Right ventricle myocardium inferior (tissue), 1 donor: ENCODE measurements around the gene ARHGAP6. TPM values are rescaled to one million over a fixed set of nuclear protein-coding genes. Genes with fewer than 3 reads are reported as not detected.

Source experiments
- ATAC-seq: fragments of 200-7000 bp; cut with Tn5 transposase; one replicate; pipeline ENCODE4 v1.9.1; 2020; ENCODE audit warnings: mild to moderate bottlenecking, moderate library complexity
- DNase-seq: peaks from one replicate; pipeline ENCODE4 v3.0.0; 2021; ENCODE audit errors: missing footprints
- intact Hi-C: fragments of 100-400 bp; cut with DNase I; formaldehyde crosslinking; loops from one replicate; pipeline ENCODE4 v1.11.0; 2022
- total RNA-seq: library from RNA; stranded (reverse); fragmentation: NEBNext Ultra II Directional; extraction: Animal tissue kit (Norgen Biotek cat#: 25700); gene quantifications from one replicate; pipeline ENCODE4 v1.2.1, GENCODE V29; 2021
- donor health status: DM: no; HTN: yes; CAD: no; lungs with severe emphysema.

The ARHGAP6 gene
- total RNA-seq, 1 donor from 2014 or later, result 3.8 TPM

DNA sequence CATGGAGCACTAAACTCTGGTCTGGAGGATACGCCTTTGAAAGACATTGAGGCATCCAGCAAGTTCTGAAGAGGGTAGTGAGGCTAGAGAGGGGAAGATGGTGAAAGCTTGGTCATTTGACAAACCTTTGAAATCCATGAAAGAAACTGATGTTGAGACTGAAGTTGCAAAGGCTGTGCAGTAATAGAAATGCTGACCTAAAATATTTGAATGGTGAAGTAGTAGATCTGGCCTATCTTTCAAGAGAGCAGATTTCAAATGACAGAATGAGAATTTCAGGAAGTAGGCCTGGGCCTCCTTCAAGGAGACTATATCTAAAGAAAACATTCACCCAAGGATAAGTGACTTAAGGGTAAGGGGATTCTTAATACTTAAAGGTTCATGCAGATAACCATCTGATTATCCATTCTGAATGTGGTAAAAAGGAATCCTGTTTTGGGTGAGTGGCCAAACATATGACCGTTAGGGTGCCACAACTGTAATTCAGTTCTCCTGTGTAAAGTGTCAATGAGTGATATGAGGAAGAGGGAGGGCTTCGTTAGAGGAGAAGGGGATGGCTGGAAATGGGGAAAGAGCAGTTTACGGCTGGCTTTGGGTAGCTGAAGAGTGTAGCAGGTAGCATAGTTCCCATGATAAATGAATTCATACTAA, 310.3 kb downstream of the ARHGAP6 start:
- no peak for ATAC-seq
- intact Hi-C loops, result no loop called here
- DNase-seq, result no peak

DNA sequence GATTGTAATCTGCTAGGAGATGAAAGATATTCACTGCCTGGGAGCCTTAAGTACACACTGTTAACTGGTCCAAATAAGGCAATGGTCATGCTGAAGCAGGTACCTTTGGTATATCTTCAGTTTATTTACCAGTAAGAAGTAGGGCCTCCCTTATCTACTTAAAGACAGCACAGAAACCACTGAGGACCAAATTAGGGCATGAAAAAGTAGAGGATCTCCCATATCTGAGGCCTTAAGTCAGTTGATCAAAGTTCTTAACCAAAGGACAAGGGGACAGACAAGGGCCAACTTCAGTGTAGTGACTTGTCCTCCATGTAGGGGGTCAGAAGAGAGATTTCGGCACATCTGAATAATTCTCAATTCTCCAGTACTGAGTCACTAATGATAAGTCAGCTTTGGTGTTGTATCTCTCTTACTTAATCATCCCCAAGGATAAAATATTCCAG, 313.4 kb downstream of the ARHGAP6 start:
- intact Hi-C loops, result no loop called here
- ATAC-seq (no peak), DNase-seq (no peak)

DNA sequence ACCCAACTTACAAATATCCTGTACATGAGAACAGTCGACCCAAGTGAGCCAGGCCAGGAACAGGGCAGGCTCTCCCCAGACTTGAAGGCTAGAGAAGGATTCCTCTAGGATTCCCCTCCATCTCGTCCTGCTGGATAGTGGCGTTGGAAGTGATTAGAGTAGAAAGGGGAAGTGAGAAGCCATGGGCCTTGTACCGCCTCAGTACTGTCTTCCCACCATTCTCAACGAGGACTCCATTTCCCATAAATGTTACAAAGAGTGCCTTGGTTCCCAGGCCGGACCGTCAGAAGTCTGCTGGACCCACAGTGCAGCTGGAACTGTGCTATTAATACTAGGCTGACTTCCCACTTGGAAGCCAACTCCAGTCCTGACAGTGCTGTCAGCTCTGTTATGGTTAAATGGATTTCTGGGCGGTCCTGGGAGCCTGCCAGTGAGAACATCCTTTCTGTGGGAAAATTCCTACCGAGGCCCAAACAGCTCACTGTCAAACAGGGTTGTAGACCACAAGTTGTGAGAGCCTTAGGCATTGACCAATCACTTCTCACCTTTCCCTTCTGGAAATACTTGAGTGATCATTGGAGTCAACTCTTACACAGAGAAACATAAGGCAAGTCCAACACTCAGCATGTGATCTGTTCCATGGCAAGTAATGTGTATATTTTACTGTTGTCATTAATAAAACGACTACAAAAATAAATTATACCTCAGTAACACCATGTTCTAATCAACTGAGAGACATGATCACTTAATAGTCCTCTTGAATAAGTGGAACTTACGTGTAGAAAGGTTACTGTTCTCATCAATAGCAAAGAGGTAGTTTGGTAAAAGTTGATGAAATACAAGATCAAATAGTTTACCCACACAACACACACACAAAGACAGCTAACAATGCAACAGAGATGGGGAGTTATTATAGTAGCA, 314.1 kb downstream of the ARHGAP6 start:
- DNase-seq (peak; percentile 68), ATAC-seq (peak; percentile 90)
- intact Hi-C loops, result no loop called here

DNA sequence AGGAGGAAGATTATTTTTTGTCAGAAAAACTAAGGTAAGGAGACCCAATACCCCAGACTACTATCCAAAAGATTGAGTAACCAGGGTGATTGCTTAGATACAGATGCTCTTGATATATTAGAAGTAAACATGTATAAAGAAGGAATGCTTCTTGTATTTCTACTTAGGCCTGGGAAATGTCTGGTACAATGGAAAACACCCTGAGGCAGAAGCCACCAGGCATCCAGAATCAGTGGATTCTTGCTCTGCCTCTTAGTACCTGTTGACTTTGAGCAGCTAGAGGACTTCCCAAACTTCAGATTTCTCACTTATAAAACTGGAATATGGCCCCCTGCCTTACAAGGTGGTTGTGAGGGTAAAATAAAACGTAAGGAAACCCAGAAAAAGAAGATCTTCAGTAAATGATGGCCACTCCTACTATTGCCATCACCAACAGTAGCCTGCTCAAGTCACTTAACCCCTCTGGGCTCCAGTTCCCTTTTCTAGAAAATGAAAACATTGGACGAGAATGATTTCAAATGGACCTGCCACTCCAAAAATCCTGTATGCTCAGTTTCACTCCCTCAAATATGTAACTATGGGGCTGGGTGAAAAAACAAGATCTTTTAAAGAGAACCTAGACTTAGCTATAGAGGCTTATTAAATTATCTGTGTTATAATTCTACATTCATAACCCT, 315.9 kb downstream of the ARHGAP6 start:
- ATAC-seq, result no peak
- no peak for DNase-seq
- intact Hi-C loops, result no loop called here

DNA sequence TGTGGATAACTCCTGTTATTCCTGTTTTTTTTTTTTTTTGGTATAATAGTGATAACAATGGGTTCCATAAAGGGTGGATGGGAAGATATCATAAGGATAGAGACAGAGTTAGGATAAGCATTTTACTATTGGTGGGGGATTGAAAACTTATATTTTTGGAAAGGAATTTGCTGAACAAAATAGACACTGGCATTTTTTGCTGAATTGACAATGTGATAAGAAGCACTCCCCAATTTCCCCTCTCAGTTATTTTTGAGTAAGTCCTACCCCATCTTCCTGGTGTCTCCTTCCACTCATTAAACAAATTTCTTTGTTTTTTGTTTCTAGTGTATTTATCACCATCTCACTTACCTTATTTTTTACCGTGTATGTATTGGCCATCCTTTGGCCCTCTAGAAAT, 316.7 kb downstream of the ARHGAP6 start:
- DNase-seq (no peak), ATAC-seq (no peak)
- intact Hi-C loops, result no loop called here

DNA sequence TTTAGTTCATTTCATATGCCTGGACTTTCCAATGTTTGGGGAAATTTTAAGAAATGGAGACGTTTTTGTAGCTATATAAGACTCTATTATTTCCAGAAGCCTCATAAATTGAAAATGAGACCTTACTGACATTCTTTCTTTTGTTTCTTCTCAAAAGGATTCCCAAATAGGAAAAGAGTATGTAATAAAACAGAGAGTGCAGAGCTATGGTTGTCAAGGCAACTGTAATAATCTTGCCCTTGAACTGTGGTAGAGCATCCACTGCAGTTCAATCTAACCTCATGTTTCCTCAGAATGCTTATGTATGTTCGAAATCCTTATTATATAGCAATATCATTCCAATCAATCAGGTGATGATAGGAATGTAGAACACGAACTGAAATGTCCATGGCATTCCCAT, 318.4 kb downstream of the ARHGAP6 start:
- no peak for ATAC-seq
- intact Hi-C loops, result no loop called here
- DNase-seq, result no peak

DNA sequence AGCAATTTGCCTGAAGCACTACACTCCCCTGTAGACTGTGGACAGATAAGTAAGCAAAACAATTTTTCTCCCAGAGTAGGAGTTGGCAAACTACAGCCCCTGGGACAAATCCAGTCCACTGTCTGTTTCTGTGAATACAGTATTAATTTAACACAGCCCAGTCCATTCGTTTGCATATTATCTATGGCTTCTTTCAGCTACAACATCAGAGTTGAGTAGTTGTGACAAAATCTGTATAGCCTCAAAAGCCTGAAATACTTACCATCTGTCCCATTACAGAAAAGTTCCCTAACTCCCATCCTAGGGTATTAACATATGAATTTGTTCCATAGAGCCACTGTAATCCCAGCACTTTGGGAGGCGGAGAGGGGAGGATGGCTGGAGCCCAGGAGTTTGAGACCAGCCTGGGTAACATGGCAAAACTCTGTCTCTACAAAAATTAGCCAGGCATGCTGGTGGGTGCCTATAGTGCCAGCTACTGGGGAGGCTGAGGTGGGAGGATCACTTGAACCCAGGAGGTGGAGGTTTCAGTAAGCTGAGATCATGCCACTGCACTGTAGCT, 319.5 kb downstream of the ARHGAP6 start:
- intact Hi-C loops, result no loop called here
- ATAC-seq, result peak; percentile 51
- DNase-seq, result no peak

DNA sequence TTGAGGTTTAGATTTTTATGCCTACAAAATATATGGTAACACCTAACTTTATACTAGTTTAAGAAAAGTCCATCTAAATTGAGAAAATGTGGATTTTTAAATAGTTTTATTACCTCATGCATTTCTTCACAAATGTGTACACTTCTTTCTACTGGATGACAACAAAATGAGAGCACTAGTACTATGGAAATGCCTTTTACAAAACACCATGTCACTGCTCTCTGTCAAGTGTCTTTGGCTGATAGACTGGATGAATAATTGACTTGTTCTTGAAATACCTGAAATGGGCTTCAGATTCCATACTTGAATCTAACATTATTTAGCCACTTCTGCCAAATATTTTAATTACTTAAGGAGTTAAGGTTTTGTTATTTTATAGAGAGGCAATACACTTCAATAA, 323.0 kb downstream of the ARHGAP6 start:
- no peak for DNase-seq
- intact Hi-C loops, result no loop called here
- ATAC-seq, result no peak

DNA sequence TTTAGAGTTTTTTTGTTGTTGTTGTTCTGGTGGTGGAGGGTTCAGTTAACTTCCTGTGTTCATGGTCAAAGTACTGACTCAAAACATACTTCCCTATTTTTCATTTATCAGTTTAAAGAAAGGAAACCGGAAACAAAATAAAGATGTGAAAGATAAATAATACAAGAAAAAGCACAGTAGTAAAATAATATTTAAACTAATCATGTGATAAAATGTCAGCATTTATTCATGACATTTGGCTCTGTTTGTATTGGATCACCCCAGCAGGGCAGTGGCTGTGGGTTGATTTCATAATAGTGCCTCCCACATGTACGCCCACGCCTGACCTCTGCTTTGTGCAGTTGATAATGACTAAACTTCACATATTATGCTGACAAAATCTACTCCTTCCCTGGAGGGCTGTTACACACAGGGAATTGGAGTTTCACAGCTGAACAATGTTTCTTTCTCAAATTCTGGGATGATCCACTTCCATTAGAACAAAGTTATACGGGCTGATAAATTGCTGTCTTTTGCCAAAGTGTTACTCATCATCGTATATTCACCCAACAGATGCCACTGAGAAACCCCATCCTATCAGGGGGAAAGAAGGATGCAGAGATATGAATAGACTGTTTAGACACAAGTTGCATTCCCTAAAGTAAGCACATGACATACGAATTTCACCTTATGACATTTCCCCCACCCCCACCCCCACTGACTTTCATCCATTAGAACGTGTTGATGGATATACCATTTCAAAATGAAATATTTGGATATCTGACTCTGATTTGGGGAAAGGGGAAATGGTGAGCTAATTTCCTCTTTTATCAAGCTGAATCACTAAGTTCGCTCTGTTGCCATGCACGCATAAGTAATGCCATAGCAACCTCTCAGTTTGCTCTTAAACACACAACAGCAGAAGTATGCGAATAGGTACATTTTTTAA, 324.2 kb downstream of the ARHGAP6 start:
- intact Hi-C loops, result no loop called here
- DNase-seq, result peak; percentile 71
- ATAC-seq, result peak; percentile 91

DNA sequence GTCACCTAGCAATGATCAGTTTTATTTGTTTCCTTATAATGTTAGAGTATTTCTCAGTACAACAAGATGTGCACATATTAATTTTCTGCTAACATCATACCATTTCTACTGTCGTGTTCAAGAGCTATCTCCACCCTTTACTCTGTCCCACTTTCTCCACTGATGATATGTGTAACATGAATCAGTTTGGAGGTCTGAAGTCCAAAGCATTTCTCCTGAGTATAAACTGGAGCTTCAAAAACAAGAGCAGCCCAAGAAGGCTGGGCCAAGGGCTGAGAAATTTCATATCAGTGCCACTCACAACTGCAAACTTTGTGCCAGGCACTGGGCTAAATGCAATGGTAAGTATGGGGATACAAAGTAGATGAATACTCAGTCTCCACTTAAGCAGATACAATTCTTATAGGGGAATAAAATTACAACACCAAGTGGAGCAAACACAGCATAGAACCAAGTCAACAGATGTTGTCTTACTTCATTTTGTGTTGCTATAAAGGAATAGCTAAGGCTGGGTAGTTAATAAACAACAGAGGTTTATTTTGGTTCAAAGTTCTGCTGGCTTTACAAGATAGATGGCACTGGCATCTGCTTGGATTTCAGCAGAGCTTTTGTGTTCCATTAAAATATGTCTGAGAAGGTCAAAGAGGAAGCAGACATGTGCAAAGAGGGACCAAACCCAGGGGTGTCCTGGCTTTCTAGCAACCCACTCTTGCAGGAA, 328.3 kb downstream of the ARHGAP6 start:
- intact Hi-C loops, result no loop called here
- DNase-seq, result no peak
- no peak for ATAC-seq

DNA sequence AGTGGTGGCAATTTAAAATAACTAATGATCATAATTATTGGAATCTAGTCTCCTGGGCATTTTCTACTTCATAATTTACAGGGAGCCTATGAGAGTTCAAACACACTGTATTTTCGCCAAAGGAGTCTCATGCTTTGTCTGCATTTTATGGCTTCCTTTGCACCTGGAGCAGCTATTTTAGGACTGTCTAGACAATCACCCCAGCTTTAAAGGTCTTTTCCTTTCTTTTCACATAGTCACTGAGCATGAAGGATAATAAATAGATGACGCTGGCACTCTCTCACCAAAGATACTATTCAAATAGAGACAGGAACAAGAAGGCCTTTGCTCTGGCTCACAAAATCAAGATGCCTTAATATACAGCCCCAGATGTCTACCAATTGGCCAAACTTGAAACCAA, 329.5 kb downstream of the ARHGAP6 start:
- ATAC-seq, result no peak
- intact Hi-C loops, result no loop called here

DNA sequence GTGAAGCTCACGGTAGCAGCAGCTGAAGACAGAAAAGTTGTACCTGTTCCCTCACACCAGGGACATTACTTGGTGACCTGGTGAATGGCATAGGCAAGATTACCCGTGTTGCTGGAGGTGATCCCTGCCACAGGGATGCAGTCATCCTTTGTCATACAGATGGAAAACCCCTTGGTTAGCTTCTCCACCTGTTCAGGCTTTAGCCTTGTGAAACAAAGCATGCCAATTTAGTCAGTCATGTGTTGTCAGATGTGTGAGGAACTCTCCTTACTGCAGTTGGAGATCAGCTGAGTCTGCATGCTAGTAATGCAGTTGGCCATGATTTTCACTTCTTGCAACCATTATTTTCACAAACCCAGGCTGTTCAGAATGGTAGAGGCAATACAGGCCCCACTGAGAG, 331.6 kb downstream of the ARHGAP6 start:
- DNase-seq, result no peak
- ATAC-seq, result no peak
- intact Hi-C loops, result no loop called here

More for the DNA sequence above, 329.5 kb downstream of the ARHGAP6 start:
- DNase-seq, result no peak

DNA sequence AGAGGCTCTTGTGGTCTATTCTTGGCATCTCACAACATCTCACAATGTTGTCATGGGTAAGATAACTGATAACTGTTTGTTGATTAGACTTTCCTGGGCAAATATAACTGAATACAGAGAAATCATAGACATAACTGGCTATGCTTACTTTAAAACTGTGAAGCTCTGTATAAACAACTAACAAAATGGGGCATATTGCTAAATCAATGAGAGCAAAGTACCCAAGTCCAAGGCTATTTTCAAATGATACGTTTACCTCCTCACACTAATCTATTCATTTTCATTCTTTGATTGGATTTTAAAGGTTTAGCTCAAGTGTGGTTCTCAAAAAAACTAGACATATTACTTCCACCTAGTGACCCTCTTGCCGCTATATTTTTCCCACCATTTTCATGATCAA, 333.9 kb downstream of the ARHGAP6 start:
- DNase-seq (no peak), ATAC-seq (no peak)
- intact Hi-C loops, result no loop called here

DNA sequence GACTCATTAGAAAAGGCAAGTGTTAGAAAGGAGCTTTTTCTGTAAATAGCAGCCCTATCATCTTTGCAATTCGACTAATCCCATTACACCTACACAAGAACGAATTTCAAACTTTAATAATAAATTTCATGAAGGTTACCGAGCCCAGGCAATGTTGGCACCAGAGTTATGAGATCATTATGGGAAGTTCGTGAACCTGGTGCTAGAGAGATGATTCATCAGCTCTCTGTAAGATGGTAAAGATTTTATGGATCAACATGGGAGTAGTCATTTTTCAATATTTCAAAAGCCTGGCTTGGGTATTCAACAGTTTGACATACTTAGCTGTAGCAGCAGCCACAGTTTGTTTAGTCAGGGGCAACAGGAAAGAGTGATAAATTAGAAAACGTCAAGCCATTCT, 336.7 kb downstream of the ARHGAP6 start:
- intact Hi-C loops, result no loop called here
- DNase-seq, result no peak
- ATAC-seq, result no peak

DNA sequence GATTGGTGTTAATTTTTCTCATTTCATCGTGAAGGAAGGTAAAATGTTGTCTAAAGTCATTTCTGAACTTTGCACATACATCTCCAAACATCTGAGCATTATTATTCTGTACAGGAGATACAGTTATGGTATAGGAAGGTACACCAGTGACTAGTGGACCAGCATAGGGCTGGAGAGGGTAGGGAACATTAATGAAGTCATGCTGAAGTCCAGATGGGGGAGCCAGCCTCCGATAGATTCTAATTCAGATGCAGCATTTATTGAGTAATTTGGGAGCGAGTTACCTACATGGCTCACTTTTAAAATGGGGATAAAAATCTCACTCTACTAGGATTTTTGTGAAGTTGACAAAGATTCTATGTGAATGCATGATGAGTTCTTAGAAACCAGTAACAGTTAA, 337.6 kb downstream of the ARHGAP6 start:
- DNase-seq (no peak), ATAC-seq (no peak)
- intact Hi-C loops, result no loop called here

DNA sequence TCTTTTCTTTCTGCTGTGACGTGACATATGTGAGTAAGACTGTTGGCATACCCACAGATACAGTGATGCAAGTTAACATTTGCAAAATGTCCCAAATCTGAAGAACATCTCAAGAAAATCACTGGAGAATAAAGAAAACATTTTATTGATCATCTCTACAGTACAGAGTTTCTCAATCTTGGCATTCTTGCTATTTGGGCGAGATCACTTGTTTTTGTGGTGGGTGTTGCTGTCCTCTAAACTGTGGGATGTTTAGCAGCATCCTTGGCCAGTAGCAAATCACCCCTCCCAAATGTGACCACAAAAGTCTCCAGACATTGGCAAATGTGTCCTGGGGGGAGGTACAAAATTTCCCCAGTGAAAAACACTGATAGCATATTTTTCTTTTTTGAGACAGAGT, 343.7 kb downstream of the ARHGAP6 start:
- ATAC-seq (peak; percentile 65), DNase-seq (no peak)
- intact Hi-C loops, result no loop called here

DNA sequence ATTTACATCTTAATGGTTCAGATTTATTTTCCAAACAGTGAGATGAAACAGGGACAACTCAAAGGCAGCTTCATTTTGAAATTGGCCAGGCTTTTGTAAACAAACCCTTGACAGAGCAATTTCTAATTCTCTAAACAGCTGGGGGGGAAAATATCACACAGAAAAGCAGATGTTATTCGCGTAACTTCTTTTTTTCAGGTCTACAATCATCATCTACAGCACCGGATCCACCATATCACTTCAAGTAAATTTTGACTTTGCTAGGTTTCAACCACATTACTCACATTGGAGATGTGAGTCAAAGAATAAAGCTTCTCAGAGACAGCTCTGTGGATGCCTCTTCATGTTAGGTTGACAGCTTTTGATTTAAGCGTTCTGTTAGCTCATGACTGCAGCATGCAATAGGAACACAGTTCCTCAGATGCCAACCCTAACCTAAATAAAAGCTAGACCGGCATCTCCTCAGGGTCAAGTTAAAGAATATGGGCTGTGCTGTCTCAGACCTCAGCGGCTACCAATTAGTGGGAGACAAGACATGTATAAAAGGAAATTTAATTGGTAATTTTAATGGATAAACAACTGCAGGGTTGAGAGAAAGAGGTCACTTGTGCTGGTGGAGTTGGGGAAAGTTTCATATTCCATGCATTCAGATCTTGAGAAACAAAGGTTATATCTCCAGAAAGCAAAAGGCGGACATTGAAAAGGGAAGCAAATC, 345.8 kb downstream of the ARHGAP6 start:
- intact Hi-C loops, result no loop called here
- ATAC-seq (no peak), DNase-seq (no peak)
